ENCODE data around the gene C11orf91. TPM values are rescaled to one million over a fixed set of nuclear protein-coding genes. Genes with fewer than 3 reads are reported as not detected.

The C11orf91 gene
- total RNA-seq, 2 experiments from 2014 or later: not detected

GRCh38 chr11:33658195-33658900, 42.3 kb downstream of the C11orf91 start:
- POLR2A ChIA-PET: no interaction called here
- H3K36me3 Mint-ChIP-seq (ENCODE audit: low read depth): no peaks in the 10 kb centered on the region
- no peak overlapping the region for H3K27ac Mint-ChIP-seq
- DNase-seq: no peak
- no peaks in the 10 kb centered on the region for H3K9me3 Mint-ChIP-seq
- intact Hi-C loops (cut with micrococcal nuclease): no loop called here
- no peaks in the 10 kb centered on the region for H3K4me1 Mint-ChIP-seq (ENCODE audit: low read depth)
- H3K4me3 Mint-ChIP-seq: no peak overlapping the region
- TF ChIP-seq CTCF (IDR thresholded peaks at IDR 0.05): no peak
- CTCF ChIA-PET: no interaction called here
- no peak for ATAC-seq
- peaks cover 8% of the 10 kb centered on the region for H3K27me3 Mint-ChIP-seq

- no peaks in the 10 kb centered on the region for H3K9me3 Mint-ChIP-seq
- no peak for DNase-seq
- CTCF ChIA-PET: no interaction called here
- no peaks in the 10 kb centered on the region for H3K4me1 Mint-ChIP-seq (ENCODE audit: low read depth)
- POLR2A ChIA-PET: no interaction called here
- H3K4me3 Mint-ChIP-seq: no peak overlapping the region
- TF ChIP-seq CTCF (IDR thresholded peaks at IDR 0.05): no peak
- intact Hi-C loops (cut with micrococcal nuclease): no loop called here
- ATAC-seq: no peak
- H3K27me3 Mint-ChIP-seq: peaks cover 8% of the 10 kb centered on the region
- H3K36me3 Mint-ChIP-seq (ENCODE audit: low read depth): no peaks in the 10 kb centered on the region
- no peak overlapping the region for H3K27ac Mint-ChIP-seq
These were observed 42.9 kb downstream of the C11orf91 start for GRCh38 chr11:33657757-33658156.

GRCh38 chr11:33656768-33657167, 43.9 kb downstream of the C11orf91 start:
- no peaks in the 10 kb centered on the region for H3K9me3 Mint-ChIP-seq
- TF ChIP-seq CTCF (IDR thresholded peaks at IDR 0.05): no peak
- H3K4me3 Mint-ChIP-seq: no peak overlapping the region
- no peaks in the 10 kb centered on the region for H3K4me1 Mint-ChIP-seq (ENCODE audit: low read depth)
- CTCF ChIA-PET: no interaction called here
- H3K27me3 Mint-ChIP-seq: peaks cover 7% of the 10 kb centered on the region
- intact Hi-C loops (cut with micrococcal nuclease): no loop called here
- DNase-seq (no peak), ATAC-seq (no peak)
- H3K27ac Mint-ChIP-seq: no peak overlapping the region
- H3K36me3 Mint-ChIP-seq (ENCODE audit: low read depth): no peaks in the 10 kb centered on the region
- POLR2A ChIA-PET: no interaction called here

- Mint-ChIP-seq H3K4me3 (no peak overlapping the region), H3K27me3 (peaks cover 7% of the 10 kb centered on the region), H3K36me3 (ENCODE audit: low read depth) (no peaks in the 10 kb centered on the region), H3K27ac (no peak overlapping the region), H3K9me3 (no peaks in the 10 kb centered on the region), H3K4me1 (ENCODE audit: low read depth) (no peaks in the 10 kb centered on the region)
- ChIA-PET CTCF (no interaction called here), POLR2A (no interaction called here)
- intact Hi-C loops (cut with micrococcal nuclease): no loop called here
- no peak for TF ChIP-seq CTCF (IDR thresholded peaks at IDR 0.05)
- DNase-seq (no peak), ATAC-seq (no peak)
These were observed 44.6 kb downstream of the C11orf91 start for GRCh38 chr11:33655842-33656600.

GRCh38 chr11:33654594-33654993, 46.0 kb downstream of the C11orf91 start:
- Mint-ChIP-seq H3K27me3 (peaks cover 10% of the 10 kb centered on the region), H3K36me3 (ENCODE audit: low read depth) (no peaks in the 10 kb centered on the region), H3K4me1 (ENCODE audit: low read depth) (no peaks in the 10 kb centered on the region), H3K9me3 (no peaks in the 10 kb centered on the region), H3K4me3 (no peak overlapping the region), H3K27ac (no peak overlapping the region)
- ChIA-PET CTCF (no interaction called here), POLR2A (no interaction called here)
- no peak for TF ChIP-seq CTCF (IDR thresholded peaks at IDR 0.05)
- intact Hi-C loops (cut with micrococcal nuclease): no loop called here
- ATAC-seq: no peak
- no peak for DNase-seq
